GM19467 (cell line): ENCODE measurements around the gene C3orf52.

Experiments
- ATAC-seq: cut with Tn5 transposase; IDR thresholded peaks from one replicate; pipeline ENCODE4 v1.9.1; 2021; ENCODE audit warnings: mild to moderate bottlenecking, moderate library complexity; ENCODE audit not compliant: unreplicated experiment

C3orf52 gene

DNA sequence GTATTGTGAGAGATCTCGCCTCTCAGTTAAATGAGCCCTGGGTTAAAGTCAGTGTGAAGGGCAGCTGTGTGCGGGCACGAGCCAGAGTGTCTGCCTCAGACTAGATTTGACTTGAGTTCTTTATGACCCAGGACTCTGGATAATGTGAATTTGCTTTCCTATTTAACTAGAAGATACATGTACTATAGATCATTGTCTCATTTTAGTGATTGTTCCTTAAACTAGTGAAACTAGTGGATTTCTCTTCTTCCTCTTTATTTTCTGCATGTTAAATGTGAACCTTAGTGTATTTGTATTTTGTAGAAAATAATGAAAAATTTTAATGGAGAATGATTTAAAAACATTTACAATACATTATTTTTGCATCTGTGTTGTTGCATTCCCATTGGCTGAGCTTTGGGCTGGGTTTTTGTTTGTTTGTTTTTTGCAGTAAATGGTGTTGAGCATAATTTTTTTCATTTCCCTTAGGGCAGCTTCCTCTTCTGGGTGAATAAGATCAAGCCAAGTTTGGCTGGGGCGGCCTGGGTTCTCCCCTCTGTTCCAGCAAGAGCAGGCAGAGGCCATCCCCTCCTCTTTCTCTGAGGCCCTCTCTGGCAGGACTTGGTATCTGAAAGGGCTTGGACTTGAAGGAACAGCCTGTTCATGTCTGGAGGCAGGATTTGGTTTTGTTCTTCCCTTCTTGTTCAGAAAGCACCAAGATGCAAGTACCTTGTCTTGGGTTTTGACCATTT, 31.8 kb downstream of the C3orf52 start:
- ATAC-seq, result peak; percentile 31

DNA sequence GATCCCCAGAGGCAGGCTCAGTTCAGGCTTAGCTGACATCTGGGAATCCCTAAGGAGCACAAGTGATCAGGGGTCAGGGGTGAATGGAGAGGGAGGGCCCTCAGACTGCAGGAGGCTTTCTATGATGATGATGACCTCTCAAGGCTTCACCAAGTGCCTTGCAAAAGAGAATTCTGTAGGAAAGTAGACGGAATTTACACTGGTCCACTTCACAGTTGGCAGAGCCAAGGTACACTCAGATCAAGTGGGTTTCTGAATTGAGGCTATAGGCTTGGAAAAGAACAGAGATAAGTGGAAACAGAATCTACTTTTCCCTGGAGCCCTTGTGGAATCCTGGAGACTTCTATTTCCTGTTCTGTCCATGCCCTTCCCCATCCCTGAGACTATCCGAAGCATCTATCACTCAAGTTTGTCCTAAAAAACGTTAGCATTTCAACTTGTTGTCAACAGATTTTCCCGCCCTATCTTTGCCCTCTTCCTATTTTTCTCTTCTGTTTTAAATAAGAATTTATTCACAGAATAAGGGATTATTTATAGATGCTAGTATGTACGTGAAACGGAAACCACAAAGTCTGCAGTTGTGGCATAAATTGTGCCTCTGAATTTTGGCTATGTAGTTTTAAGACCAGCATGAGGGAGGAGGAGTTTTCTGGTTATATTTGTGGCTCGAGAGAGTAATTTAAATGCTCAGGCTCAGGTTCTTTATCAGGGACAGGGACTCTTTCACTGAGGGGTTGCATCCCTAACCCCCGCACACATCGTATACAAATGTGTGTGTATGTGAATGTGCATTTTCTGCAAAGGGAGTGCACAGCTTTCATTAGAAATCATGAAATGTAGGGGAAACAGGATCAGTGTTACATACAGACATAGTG, 34.0 kb downstream of the C3orf52 start:
- ATAC-seq, result no peak

DNA sequence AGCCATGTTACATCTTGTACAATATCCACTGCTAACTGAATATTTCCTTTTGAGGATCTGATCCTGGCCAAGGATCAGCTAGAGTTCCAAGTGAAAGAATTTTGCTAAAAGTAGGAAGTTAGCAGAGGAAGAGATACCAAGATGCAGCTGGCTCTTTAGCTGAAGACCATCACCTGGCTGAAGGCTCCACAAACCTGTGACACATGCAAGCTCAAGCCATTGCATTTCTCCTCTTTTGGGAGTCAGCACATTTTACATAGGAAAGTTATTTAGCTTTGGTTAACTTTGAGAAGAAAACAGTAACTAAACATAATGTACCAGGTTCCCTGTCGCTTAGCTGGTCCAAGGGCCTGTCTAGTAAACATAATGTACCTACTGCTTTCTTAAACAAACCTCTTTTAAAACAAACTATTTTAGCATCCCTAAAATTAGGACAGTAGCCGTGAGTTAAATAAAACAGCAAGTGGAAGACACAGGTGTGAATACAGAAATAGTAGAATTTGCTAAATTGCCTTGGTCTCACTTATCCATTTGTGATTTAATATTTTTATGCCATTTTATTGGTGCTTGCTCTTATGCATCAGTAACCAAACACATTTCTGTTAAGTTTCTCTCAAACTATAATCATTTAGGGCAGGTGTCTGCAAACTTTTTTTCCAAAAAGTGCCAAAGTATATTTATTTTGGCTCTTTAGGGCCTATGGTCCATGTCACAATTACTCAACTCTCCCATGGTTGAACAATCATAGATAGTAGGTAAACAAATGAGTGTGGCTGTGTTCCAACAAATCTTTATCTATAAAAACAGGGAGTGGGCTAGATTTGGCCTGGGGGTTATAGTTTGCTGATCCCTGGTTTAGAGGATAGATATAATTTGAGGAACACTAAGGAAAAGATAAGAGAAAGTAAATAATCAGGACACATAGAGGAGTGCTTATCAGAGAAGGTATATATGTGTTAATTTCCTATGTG, 35.7 kb downstream of the C3orf52 start:
- no peak for ATAC-seq

DNA sequence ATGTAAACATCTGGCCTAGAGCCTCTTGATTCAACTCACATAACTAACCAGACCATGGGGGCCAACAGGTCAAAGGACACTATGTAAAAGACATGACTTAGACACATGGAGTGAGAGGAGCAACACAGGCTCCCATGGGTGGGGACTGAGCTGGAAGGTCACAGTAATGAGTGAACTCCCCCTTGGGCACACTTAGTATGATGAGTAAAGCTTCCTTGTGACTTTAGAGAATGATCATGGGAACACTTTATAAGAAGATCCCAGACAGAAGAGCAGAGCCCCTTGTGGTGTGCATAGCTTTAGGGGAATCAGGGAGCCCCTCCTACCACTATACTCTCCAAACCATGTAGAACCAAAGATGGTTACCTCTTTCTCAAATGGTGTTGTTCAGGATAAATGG, 36.7 kb downstream of the C3orf52 start:
- no peak for ATAC-seq

DNA sequence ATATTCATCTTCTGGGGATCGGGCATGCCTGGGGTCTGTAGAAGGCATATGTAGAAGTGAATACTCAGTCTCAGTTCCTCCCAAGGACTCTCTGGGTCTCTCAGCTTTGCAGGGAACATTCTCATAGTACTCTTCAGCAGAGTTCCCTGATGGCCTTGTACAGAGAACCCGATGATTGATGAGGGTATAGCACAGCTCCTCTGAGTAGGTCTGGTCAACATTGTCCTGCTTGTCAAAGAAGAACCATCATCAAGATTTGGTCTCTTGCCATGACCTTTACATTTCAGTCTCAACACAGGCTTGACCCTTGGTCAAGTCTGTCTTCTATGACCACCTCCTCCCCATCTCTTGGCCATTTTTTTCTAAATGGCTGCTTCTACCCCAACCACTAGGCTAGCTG, 37.4 kb downstream of the C3orf52 start:
- ATAC-seq, result no peak

DNA sequence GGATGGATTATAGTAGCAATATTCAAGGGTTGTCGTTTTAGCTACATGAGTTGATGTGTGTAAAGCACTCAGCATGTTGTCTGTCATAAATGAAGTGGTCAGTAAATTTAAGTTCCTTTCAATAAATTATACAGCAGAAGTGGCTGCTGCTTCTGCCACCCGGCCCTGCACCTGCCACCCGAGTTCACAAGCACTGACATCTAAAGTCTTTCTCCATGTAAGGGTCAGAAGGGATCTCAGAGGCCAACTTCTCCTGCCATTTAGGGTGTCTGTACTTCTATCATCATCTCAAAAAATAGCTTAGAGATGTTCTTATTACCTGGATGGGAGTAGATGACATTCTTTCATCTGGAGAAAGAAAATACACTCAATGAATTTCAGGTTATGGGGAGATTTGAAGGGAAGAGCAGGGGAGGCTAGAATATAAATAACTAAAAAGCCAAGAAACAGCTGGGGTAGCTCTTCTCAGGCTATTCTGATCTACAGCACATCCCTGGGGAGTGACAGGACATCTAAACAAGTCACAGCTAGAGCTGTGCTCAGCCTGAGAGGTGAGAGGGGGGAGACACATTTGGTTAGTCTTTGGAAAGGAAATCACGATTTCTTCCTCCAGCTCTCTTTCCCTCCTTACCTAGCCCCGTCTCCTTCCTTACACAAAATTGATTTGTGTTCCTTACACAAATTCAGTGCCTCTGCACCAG, 38.9 kb downstream of the C3orf52 start:
- no peak for ATAC-seq

DNA sequence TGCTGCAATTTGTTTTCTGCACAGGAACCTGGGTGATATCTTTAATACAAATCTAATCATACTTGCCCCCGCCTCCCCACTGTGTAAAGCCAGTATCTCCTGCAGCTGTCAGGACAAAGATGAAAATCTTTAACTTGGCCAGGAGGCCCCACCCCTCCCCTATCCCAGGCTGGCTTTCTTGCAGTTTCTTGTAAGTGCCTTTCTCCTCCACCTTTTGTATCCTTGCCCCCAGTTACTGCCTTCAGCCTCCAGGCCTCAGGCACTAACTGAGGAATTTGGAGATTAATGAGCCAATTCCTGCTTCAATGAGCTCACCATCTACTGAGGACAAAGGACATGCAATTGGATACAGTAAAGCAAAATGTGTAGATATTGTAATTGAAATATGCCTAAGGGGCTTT, 40.3 kb downstream of the C3orf52 start:
- no peak for ATAC-seq

DNA sequence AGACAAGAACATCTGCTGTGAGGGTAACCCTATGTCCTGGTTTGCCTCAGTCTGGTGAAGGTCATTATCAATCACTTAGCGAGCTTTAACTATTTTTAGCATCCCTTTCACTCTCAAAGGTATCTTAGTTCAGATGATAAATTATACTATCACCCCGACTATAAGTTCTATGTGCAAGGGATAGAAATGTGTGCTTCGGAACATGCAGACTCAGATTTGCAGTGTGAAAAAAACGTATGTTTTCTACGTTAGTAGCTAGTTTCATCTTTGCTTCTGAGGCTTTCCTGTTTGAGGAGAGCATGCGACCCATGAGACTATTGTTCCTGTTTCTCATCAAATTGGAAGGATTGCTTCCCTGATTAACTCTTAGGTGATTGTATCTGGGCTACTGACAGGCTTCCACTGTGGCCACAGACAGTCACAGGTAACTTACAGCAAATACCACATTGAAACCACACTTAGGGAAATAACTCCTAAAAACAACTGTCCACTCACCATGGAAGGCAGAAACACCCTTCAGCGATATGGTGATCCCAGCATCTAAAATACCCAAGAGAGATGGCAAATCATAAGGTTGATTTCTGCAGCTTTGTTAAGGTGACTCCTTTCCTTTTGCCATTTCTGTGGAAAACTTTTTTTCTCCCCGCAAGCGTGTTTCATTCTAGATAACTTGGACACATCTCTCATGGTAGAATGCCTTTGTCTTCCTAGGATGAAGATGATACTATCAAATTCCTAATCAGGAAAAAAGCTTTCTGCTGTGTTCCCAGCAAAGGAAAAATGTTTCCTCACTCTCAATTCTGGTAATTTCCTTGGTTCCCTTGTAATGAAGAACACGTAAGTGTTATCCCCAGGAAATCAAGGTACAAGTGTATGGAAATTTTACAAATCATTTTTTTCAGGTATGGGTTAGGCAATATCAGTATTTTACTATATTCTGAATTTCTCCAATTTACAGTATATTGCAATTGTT, 41.6 kb downstream of the C3orf52 start:
- ATAC-seq, result no peak

DNA sequence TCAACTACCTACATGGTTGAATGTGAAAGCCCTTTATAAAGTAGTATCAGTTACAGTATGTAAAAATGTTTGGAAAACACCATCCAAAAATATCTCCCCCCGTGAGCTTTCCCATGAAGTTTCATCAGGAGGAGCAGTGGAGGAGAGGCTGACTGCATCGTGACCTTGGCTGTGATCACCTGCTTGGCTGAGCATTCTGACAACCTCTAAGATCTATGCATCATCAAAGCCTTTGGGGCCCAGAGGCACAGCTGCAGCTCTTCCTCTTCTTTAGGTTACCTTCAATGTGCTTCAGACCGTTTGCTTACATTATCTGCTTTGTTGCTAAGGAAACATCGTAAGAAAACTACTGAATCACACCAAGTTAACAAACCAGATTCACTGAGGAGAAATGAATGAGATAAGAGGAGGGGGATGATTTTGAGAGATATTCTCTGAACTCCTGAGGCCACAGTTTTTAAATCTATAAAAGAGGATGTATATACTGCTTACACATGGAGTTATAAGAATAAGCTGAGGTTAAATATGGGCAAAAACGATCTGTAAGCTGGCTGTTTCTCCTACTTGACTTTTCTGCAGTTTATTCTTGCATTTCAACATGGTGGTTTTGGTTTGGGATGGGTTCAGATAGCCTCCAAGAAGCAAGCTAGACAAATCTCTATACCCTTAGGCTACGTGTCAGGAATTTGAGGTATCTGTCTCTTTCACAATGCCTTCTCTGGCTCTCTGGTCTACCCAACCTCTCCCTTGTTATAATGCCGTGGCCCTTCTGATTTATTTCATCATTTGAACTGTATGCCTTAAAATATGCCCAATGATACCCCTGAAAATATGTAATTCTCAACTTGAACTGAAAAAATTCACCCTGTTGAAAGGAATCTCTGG, 42.9 kb downstream of the C3orf52 start:
- ATAC-seq, result peak; percentile 50

DNA sequence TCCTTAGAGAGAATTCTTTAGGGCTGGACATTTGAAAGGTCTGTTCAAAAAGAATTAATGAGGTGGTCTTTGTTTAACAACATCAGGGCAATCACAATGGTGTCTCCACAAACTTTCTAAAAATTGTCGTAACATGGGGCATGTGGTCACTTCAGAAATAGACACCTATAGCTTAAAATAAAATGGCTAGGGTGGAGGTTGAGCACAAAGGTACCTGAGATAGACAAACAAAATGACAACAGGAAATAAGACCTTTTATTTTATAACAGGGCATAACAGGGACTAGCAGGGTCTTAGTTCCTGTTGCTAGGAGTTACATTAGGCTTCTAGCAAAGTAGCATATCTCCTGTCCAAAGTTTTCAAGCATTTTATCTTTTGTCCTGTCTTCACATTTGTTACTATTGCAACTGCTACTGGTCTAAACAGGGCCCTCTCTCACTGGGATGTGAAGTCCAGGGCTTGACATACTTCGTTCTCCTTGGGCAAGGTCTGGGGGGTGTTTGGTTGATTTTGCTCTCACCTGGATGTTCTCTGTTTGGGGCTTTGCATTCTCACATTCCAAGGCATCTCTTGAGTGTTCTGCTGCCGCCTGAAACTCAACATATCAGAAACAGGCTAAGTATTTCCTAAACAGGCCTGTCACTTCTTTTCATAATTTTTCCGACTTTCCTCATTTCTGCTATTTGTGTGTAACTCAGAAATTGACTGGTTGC, 43.9 kb downstream of the C3orf52 start:
- no peak for ATAC-seq

DNA sequence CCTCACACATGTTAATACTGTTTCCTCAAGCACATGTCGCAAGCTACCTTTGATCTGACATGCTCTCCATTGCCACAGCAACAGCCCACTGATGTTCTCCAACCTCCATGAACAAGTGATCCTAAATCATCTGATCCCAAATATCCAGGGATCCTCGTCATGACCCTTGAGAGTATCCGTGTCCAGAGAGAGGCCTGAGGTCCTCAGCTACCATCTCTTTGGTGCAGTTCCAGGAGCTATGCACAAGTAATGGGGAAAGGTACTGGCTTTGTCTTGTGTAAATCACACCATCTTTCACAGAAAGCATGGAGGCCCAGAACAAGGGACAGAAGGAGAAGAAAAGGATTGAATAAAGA, 44.4 kb downstream of the C3orf52 start:
- no peak for ATAC-seq

DNA sequence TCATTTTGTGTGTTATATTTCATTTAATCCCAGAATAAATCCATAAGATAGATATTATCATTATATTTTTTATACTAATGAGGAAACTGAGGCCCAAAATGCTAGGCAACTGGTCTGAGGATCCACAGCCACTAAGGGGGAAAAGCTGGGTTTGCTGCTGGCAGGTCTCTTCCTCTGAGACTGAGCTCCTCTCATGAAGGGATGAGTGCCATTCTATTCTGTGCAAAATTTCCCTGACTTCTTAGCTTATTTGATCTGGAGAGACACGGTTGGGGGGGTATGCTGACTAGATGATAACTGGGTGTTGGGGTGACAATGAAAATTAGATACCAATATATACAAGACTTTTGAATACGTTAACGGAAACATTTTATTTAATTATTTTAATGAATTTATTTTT, 44.9 kb downstream of the C3orf52 start:
- ATAC-seq, result no peak

DNA sequence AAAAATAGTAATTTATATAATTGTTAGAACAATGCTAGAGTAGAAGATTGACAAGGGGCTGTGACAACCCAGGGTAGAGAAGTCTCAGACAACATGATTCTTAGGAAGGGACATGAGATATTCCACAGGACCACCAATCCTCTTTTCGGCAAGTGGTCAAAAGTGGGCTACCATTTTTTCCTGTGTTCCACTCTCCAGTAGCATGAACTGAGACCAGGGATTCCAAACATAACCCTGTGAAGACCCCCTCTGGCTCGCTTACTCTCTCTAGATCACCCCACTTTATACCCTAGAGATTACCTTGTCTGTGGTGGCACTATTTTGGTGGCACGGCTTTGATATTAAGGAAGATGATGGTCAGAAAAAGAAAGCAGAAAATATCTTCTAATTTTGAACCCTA, 45.9 kb downstream of the C3orf52 start:
- no peak for ATAC-seq

DNA sequence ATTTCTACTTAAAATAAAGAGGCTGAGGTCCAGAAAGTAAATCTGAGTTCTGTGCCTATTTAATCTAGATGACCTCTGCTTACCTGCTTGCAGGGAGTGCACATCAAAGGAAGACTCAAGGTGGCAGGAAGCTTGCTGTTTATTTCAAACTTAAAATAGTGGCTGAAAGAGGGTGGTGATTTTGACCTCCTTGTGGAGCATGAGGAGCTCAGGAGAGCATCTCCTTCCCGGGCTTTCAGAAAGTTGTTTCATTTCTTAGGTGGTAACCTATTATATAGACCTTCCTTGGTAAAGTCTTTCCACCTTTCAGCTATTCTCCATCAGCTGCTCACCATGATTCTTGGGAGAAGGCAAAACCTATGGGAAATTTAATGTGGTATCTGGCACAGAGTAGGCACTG, 46.4 kb downstream of the C3orf52 start:
- ATAC-seq, result peak; percentile 0

DNA sequence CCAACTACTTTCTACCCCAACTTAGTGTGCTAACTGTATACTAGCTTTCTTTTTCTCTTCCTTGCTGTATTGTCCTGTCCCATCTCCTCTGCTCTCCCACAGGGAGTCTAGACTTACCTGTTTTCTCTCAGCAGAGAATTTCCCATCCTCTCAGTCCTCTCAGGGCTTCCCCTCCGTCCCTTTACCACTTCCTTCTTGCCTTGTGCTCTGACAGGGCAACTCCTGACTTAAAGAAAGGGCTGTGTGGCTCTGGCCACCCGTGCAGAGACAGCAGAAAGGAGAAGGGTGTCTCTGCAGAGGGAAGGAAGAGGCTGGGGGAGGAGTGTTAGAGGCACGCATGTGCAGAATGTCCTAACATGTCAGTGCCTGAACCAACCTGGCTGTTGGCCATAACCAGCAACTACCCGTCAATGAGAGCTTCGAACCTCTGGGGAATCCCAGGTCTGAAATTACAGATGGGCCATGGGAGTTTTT, 46.8 kb downstream of the C3orf52 start, which contains the start of gene GCSAM:
Gene GCSAM (minus strand): TSS at position 274 of the 474 bp plus-strand sequence. CDS start 128 bp downstream, at position 146.
- ATAC-seq, result peak; percentile 69

DNA sequence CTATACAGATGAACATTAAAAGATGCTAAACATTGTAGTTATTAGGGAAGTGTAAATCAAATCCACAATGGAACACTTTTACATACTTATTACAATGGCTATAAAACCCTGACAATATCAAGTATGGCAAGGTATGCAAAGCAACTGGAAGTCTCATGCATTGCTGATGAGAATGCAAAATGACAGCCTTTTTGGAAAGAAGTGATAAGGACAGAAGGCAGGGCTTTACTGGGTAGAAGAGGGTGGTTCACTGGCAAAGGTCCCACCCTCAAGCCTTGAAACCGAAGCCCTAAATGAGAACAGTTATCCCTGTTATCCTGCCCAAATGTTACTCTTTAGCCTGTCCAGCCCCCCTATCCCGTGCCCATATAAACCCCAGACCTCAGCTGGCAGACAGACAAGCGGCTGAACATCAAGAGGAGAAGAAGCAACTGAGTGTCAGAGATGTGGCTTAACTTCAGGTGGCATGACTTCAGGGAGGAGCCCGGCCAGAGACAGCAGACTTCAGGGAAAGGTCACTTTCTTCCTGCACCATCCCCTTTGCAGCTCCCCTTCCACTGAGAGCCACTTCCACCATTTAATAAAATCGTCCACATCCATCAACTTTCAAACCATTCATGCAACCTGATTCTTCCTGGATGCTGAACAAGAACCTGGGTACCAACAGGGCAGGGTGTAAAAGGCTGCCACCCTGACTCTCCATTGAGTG, 47.6 kb downstream of the C3orf52 start:
- no peak for ATAC-seq
